Measurements from ENCODE around the gene RCL1. TPM values are rescaled to one million over a fixed set of nuclear protein-coding genes. Genes with fewer than 3 reads are reported as not detected.
A peak's percentile ranks its signal among the peaks of the same experiment; 100 is the strongest.

The RCL1 gene
- total RNA-seq, 4 donors from 2014 or later, result 13.4 to 19.1 (median 14.9) TPM

GRCh38 chr9:4833781-4834560 is 41.2 kb downstream of the RCL1 start:
- Histone ChIP-seq H3K27ac (replicated peaks in 1 of 4) (no peak overlapping the region), H3K4me1 (peaks cover 3 to 39% (median 34%) of the 10 kb centered on the region in 4 donors), H3K36me3 (peaks cover 0 to 20% (median 10%) of the 10 kb centered on the region in 4 donors), H3K4me3 (no peak overlapping the region), H3K9me3 (no peaks in the 10 kb centered on the region), H3K27me3 (no peaks in the 10 kb centered on the region)
- no peak for TF ChIP-seq EP300 (IDR thresholded peaks at IDR 0.05)
- no peak for TF ChIP-seq POLR2AphosphoS5 (IDR thresholded peaks at IDR 0.05)
- TF ChIP-seq CTCF (IDR thresholded peaks at IDR 0.05), result no peak
- TF ChIP-seq POLR2A (IDR thresholded peaks at IDR 0.05; ENCODE audit: low read depth), result no peak
- intact Hi-C loops (cut with DNase I), result no loop called here
- WGBS, result 90% methylated on average over 11 of the region's 11 CpGs
- no peak for DNase-seq (ENCODE audit: extremely low spot score)

DNA sequence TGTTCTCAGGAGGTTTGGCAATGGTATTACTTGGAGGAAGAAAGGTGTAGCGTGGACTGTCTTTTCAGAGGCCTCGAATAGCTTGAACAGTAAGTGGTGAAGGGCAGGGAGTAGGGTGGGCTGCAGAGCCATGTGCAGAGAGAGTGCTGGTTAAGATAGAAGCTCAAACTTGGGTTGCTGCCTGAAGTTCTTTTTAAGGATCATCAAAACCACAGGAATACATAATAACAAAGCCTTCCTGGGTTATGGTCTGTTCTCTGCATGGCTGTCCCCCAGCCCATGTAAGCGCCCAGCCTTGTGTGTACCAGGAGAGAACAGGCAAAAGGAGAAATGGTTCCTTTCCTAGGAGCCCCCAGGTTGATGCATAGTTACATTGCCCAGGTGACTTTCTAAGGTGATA is 43.9 kb downstream of the RCL1 start:
- no peaks in the 10 kb centered on the region for H3K27me3 ChIP-seq
- WGBS, result 95% methylated on average over 3 of the region's 3 CpGs
- H3K27ac ChIP-seq (replicated peaks in 1 of 4), result no peak overlapping the region
- no peaks in the 10 kb centered on the region for H3K9me3 ChIP-seq
- TF ChIP-seq EP300 (IDR thresholded peaks at IDR 0.05), result no peak
- TF ChIP-seq POLR2A (IDR thresholded peaks at IDR 0.05; ENCODE audit: low read depth), result no peak
- TF ChIP-seq POLR2AphosphoS5 (IDR thresholded peaks at IDR 0.05), result no peak
- TF ChIP-seq CTCF (IDR thresholded peaks at IDR 0.05), result no peak
- peaks cover 0 to 26% (median 18%) of the 10 kb centered on the region in 4 donors for H3K36me3 ChIP-seq
- no peak for DNase-seq (ENCODE audit: extremely low spot score)
- no peak overlapping the region for H3K4me3 ChIP-seq
- intact Hi-C loops (cut with DNase I), result no loop called here
- peaks cover 3 to 32% (median 27%) of the 10 kb centered on the region in 4 donors for H3K4me1 ChIP-seq

DNA sequence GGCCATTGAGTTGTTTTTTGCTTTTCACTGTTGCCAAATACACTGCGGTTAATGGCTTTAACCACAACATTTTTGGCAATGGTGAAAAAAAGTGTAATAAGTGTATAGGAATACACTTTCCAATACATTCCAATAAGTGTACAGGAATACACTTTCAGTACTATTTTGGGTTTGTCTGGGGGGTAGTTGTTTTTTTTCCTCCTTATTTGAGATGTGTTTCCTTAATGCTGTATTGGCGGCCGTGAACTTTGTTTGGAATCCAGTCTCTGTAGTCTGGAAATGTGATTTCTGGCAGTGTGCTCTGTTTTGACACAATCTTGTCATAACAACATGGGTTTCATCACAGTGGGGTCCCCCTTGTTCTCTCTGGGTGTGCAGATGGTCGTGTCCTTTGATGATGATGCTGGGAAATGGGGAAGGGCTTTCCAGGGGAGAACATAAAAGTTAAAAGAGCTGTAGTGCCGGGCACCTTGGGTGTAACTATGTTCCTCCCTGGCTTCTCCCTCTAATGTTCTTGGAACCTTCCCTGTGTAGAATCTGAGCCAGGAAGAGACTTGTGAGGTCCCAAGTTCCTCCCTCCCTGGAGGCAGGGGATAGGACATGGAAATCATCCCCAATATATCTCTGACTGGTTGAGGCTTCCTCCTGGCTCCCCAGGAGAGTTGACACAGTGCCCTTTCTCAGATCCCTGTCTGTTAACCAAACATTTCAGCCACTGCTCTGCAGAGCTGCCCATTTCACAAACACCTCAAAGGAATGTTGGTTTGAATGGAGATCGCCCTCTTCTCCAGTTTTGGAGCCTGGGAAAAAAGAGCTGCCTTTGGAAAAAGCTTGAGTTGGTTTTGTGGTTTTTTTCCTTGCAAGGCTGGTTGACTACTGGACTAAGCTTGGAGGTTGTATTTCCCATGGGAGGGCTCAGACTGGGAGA is 44.8 kb downstream of the RCL1 start:
- TF ChIP-seq CTCF (IDR thresholded peaks at IDR 0.05), result no peak
- TF ChIP-seq POLR2A (IDR thresholded peaks at IDR 0.05; ENCODE audit: low read depth), result no peak
- no peak for TF ChIP-seq EP300 (IDR thresholded peaks at IDR 0.05)
- no peak for TF ChIP-seq POLR2AphosphoS5 (IDR thresholded peaks at IDR 0.05)
- 54% methylated on average over 6 of the region's 6 CpGs for WGBS
- intact Hi-C loops (cut with DNase I), result no loop called here
- Histone ChIP-seq H3K27me3 (no peaks in the 10 kb centered on the region), H3K9me3 (no peaks in the 10 kb centered on the region), H3K36me3 (peaks cover 0 to 34% (median 21%) of the 10 kb centered on the region in 4 donors), H3K4me1 (peaks cover 3 to 32% (median 27%) of the 10 kb centered on the region in 4 donors), H3K4me3 (no peak overlapping the region), H3K27ac (replicated peaks in 1 of 4) (peak overlapping the region in 3 of 4 donors; percentile 33 to 53 (median 41))
- no peak for DNase-seq (ENCODE audit: extremely low spot score)

GRCh38 chr9:4838189-4838546 is 45.4 kb downstream of the RCL1 start:
- peak overlapping the region in 3 of 4 donors; percentile 33 to 53 (median 41) for H3K27ac ChIP-seq (replicated peaks in 1 of 4)
- H3K27me3 ChIP-seq, result no peaks in the 10 kb centered on the region
- intact Hi-C loops (cut with DNase I), result no loop called here
- no peak for DNase-seq (ENCODE audit: extremely low spot score)
- H3K9me3 ChIP-seq, result no peaks in the 10 kb centered on the region
- TF ChIP-seq POLR2AphosphoS5 (IDR thresholded peaks at IDR 0.05) (no peak), CTCF (IDR thresholded peaks at IDR 0.05) (no peak), EP300 (IDR thresholded peaks at IDR 0.05) (no peak), POLR2A (IDR thresholded peaks at IDR 0.05; ENCODE audit: low read depth) (no peak)
- 55% methylated on average over 3 of the region's 3 CpGs for WGBS
- H3K4me1 ChIP-seq, result peaks cover 3 to 32% (median 27%) of the 10 kb centered on the region in 4 donors
- H3K36me3 ChIP-seq, result peaks cover 0 to 33% (median 21%) of the 10 kb centered on the region in 4 donors
- no peak overlapping the region for H3K4me3 ChIP-seq
